Stimulated activated CD4-positive, alpha-beta T cell treated with anti-CD3 and anti-CD28 coated beads, TNF-alpha, amount 100 ng/mL, for 24 hours (primary cell): ENCODE results near the gene TAX1BP3.

Experiments used
- DNase-seq, 3 experiments: peaks; one replicate each; pipeline ENCODE4 v3.0.0-alpha.2; 2020; ENCODE audit warnings: low read depth in 3 of 3

TAX1BP3 gene

DNA sequence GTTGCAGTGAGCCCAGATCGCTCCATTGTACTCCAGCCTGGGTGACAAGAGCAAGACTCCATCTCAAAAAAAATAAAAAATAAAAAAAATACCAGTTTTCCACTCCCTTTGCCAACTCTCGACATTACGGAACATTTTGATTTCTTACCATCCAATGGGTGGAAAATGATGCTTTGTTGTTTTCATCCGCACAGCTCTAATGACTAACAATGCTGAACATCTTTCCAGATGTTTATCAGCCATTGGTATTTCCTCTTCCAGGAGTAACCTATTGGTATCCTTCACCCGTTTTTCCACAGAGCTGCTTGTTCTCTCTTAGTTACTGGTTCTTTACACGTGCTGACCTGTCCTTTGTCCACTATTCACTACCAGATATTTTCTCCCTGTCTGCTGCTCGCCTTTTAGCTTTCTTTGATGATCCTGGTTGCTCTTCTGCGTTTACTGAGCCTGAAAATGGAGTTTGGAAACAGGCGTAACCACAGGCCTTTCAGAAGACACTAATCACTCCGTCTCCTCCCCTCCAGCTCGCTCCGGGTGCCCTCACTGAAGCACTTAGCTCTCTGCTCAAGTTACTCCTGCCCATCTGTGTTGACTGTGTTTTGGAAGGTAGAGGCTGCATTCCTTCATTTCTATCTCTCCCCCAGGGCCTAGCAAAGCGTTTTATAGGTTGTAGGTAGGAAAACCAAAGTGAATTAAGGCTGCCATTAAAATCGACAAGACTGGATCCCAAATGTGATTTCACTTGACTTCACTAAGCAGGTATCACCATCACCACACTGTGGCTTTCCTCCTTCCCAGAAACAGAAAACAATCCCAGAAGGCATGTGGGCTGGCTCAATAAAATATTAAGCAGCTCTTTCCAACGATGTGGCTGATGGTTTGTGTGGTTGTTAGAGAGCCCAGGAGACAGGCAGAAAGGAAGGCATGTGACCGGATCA, 41.3 kb downstream of the TAX1BP3 start:
- DNase-seq: no peak

DNA sequence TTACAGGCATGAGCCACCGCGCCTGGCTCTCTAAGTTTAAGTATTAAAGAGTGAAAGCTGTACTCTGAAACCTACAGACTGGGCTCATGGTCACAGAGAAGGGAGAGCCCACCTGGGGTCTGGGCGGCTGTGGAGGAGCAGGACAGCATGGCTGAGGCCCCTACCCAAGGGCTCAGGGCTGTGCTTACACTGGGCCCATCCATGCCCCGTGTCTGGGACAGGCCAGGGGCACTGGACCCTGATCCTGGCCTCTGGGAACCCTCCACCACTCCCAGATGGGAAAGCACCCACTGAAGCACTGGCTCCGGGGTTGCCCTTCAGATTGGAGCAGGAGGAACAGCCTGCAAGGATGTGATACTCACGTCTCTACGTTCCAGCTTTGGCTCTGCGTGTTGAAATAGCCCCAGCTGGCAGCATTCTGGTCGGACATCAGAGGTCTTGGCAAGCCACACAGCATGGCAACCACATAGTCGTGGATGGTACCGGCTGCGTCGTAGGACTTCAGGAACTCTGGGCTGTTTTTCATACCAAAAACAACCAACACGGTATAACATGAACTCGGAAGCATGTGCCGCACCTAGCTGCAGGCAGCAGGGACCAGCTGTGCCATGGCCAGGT, 45.3 kb downstream of the TAX1BP3 start:
- DNase-seq: no peak

DNA sequence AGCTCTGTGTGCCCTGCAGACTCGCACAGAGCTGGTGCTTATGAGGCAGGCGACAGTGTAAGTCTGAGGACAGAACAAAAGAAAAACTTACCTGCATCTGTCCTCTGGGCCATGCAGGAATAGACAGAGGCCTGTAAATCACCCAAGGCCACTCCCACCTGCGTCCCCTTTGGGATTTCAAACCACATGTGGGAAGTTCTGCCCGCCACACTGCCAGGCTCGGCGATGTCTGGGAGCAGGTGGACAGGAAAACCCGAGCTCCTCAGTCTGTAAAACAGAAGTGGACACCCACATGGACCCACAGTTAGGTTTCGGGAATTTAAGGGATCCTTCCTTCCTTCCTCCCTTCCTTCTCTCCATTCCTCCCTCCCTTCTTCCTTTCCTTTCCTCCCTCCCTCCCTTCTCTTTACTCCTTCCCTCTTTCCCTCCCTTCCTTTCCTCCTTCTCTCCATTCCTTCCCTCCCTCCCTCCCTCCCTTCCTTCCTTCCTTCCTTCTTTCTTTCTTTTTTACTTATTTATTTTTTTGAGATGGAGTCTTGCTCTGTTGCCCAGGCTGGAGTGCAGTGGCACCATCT, 47.1 kb downstream of the TAX1BP3 start:
- DNase-seq: no peak

DNA sequence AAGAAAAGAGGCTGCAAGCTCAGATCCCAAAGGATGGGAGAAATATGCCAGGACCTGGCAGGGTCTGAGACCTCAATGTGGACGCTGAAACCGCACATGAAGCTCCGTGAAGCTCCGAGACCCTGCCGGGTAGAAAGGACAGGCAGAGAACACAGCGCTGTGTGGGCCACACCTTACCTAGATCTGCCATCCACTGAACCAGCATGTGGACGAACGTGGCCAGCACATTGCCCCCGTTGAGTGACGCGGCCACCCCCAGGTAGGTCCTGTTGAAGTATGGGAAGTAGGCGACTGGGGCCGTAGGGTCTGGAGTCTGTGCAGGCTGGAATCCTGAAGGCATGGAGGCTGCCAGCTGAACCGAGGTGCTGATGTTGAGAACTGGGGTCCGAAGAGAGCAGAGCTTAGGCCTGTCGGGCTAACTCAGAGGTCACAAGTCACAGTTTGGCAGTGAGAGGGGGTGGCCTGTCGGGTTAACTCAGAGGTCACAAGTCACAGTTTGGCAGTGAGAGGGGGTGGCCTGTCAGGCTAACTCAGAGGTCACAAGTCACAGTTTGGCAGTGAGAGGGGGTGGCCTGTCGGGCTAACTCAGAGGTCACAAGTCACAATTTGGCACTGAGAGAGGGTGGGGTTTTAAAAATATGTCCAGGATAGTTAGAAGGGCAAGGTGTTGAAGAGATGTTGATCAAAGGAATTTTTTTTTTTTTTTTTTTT, 53.1 kb downstream of the TAX1BP3 start:
- DNase-seq: no peak

DNA sequence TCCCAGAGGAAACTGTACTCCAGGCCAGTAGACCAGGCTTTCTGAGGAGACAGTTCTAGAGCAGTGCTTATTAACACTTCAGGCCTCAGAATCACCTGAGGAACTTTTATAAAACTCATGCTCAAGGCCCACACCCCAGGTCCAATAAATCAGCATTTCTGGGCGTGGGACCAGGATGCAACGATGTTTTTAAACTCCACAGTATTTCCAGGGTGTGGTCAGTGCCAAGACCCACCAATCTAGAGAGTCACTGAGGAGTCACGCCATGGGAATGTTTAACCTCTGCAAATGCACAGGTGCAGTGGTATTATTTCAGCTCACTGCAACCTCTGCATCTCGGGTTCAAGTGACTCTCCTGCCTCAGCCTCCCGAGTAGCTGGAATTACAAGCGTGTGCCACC, 55.3 kb downstream of the TAX1BP3 start:
- no peak for DNase-seq
